Measurements from ENCODE around the gene PGAM2. TPM values are rescaled to one million over a fixed set of nuclear protein-coding genes. Genes with fewer than 3 reads are reported as not detected.

The PGAM2 gene
- total RNA-seq, 1 experiment from 2014 or later, result 0.27 TPM

- ChIA-PET CTCF (no interaction called here), RAD21 (ENCODE audit: low non-redundant PET in 1 of 2, low total read pairs in 2 of 2, uncharacterized antibody in 2 of 2, unreplicated experiment in 2 of 2) (no interaction called here), POLR2A (no interaction called here)
- Histone ChIP-seq H3K27me3 (ENCODE audit: insufficient read depth, low read length) (no peaks in the 10 kb centered on the region), H3K36me3 (ENCODE audit: control insufficient read depth in 1 of 2, insufficient read depth in 2 of 2, low read length in 2 of 2) (no peaks in the 10 kb centered on the region), H3K4me1 (ENCODE audit: control insufficient read depth in 1 of 2, insufficient read depth in 2 of 2, low read length in 2 of 2) (no peaks in the 10 kb centered on the region), H3K9me2 (ENCODE audit: insufficient read depth) (no peaks in the 10 kb centered on the region), H3K4me2 (ENCODE audit: low read length) (no peak overlapping the region), H3K4me3 (replicated peaks in 1 of 2; ENCODE audit: low read depth in 1 of 2, low read length in 2 of 2) (no peak overlapping the region), H3K27ac (ENCODE audit: low read depth, low read length) (no peak overlapping the region), H3K9ac (ENCODE audit: low read length) (no peak overlapping the region), H3K79me2 (ENCODE audit: insufficient read depth, low read length) (no peaks in the 10 kb centered on the region), H2AFZ (ENCODE audit: low read depth, low read length, poor library complexity, severe bottlenecking) (no peak overlapping the region), H4K20me1 (ENCODE audit: insufficient read depth) (no peaks in the 10 kb centered on the region), H3K9me3 (ENCODE audit: control insufficient read depth in 1 of 2, insufficient read depth in 1 of 2, low read depth in 1 of 2, low read length in 2 of 2) (no peaks in the 10 kb centered on the region)
- no TSS peak for BruUV-seq (replicated peaks)
- TF ChIP-seq CBX3 (IDR thresholded peaks at IDR 0.05; ENCODE audit: low read depth) (no peak), ZBTB33 (IDR thresholded peaks at IDR 0.05; ENCODE audit: extremely low read depth, insufficient replicate concordance, low read length) (no peak)
- TF ChIP-seq, protein P1, sequence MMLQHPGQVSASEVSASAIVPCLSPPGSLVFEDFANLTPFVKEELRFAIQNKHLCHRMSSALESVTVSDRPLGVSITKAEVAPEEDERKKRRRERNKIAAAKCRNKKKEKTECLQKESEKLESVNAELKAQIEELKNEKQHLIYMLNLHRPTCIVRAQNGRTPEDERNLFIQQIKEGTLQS (IDR thresholded peaks at IDR 0.05), result no peak
- ATAC-seq (no peak), DNase-seq (ENCODE audit: low read depth, low spot score) (no peak)
- intact Hi-C loops (cut with micrococcal nuclease), result no loop called here
These were observed 31.0 kb upstream of the PGAM2 start for GRCh38 chr7:44096326-44096881.

- POLR2A ChIA-PET, result no interaction called here
These were observed 30.4 kb upstream of the PGAM2 start for GRCh38 chr7:44095781-44096180.

More at GRCh38 chr7:44095781-44096180, 30.4 kb upstream of the PGAM2 start:
- Histone ChIP-seq H3K36me3 (ENCODE audit: control insufficient read depth in 1 of 2, insufficient read depth in 2 of 2, low read length in 2 of 2) (no peaks in the 10 kb centered on the region), H3K4me3 (replicated peaks in 1 of 2; ENCODE audit: low read depth in 1 of 2, low read length in 2 of 2) (no peak overlapping the region), H3K4me2 (ENCODE audit: low read length) (no peak overlapping the region), H3K27ac (ENCODE audit: low read depth, low read length) (no peak overlapping the region), H3K9ac (ENCODE audit: low read length) (no peak overlapping the region), H3K27me3 (ENCODE audit: insufficient read depth, low read length) (no peaks in the 10 kb centered on the region), H3K4me1 (ENCODE audit: control insufficient read depth in 1 of 2, insufficient read depth in 2 of 2, low read length in 2 of 2) (no peaks in the 10 kb centered on the region), H3K9me3 (ENCODE audit: control insufficient read depth in 1 of 2, insufficient read depth in 1 of 2, low read depth in 1 of 2, low read length in 2 of 2) (no peaks in the 10 kb centered on the region), H2AFZ (ENCODE audit: low read depth, low read length, poor library complexity, severe bottlenecking) (no peak overlapping the region), H4K20me1 (ENCODE audit: insufficient read depth) (no peaks in the 10 kb centered on the region), H3K79me2 (ENCODE audit: insufficient read depth, low read length) (no peaks in the 10 kb centered on the region), H3K9me2 (ENCODE audit: insufficient read depth) (no peaks in the 10 kb centered on the region)
- no peak for TF ChIP-seq RAD21 (IDR thresholded peaks at IDR 0.05; ENCODE audit: low read depth)
- intact Hi-C loops (cut with micrococcal nuclease), result no loop called here
- no TSS peak for BruUV-seq (replicated peaks)
- DNase-seq (ENCODE audit: low read depth, low spot score), result no peak
- ChIA-PET RAD21 (ENCODE audit: low non-redundant PET in 1 of 2, low total read pairs in 2 of 2, uncharacterized antibody in 2 of 2, unreplicated experiment in 2 of 2) (no interaction called here), CTCF (no interaction called here)
- ATAC-seq, result no peak; the same call in 1 of the 2 replicates

Data from HCT116 (cell line).